B cell (primary cell): ENCODE results near the gene RGS6.

Experiments
- EZH2 ChIP-seq: IDR thresholded peaks from 2 replicates; pipeline ENCODE4 v1.6.1; 2012; ENCODE audit warnings: borderline replicate concordance, low read depth, mild to moderate bottlenecking, moderate library complexity, low read length; ENCODE audit not compliant: insufficient read depth, poor library complexity, severe bottlenecking
- TF ChIP-seq, protein P1 (sequence below): fragments of 200-600 bp; IDR thresholded peaks from one replicate; pipeline ENCODE4 v1.8.0; 2022; ENCODE audit warnings: antibody characterized with exemption, mild to moderate bottlenecking

DNA sequence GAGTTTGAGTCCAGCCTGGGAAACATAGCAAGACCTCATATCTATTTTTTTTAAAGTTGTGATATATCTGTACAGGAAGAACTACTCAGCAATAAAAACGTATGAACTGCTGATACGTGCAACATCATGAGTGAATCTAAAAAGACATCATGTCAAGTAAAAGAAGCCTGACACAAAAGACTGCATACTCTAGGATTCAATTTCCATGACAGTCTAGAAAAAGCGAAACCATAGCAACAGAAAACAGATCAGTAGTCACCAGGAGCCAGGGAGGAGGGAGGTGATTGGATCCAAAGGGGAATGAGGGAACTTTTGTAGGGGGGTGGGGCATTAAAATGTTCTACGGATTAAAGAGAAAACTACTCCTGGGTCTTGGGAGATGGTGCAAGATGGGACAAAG lies 8.7 kb upstream of the RGS6 start:
- TF ChIP-seq, protein P1, sequence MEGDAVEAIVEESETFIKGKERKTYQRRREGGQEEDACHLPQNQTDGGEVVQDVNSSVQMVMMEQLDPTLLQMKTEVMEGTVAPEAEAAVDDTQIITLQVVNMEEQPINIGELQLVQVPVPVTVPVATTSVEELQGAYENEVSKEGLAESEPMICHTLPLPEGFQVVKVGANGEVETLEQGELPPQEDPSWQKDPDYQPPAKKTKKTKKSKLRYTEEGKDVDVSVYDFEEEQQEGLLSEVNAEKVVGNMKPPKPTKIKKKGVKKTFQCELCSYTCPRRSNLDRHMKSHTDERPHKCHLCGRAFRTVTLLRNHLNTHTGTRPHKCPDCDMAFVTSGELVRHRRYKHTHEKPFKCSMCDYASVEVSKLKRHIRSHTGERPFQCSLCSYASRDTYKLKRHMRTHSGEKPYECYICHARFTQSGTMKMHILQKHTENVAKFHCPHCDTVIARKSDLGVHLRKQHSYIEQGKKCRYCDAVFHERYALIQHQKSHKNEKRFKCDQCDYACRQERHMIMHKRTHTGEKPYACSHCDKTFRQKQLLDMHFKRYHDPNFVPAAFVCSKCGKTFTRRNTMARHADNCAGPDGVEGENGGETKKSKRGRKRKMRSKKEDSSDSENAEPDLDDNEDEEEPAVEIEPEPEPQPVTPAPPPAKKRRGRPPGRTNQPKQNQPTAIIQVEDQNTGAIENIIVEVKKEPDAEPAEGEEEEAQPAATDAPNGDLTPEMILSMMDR = no peak
- TF ChIP-seq EZH2 = no peak
